ENCODE results near the gene P2RY8. TPM values are rescaled to one million over a fixed set of nuclear protein-coding genes. Genes with fewer than 3 reads are reported as not detected.

Gene P2RY8
- total and polyA plus RNA-seq, 2 donors (not counting 1 experiment from before 2014, with no cell fraction given): 72.3 to 142 TPM

- peak overlapping the region; percentile 96 for H3K27ac Mint-ChIP-seq
- no peaks in the 10 kb centered on the region for H3K27me3 Mint-ChIP-seq
- Histone ChIP-seq H3K9me3 (ENCODE audit: control extremely low read depth in 1 of 3, control insufficient read depth in 2 of 3, insufficient read depth in 1 of 3, low read length in 2 of 3) (peaks cover 0 to 8% (median 0%) of the 10 kb centered on the region in 3 donors), H3K4me1 (ENCODE audit: control insufficient read depth in 2 of 2, insufficient read depth in 2 of 2, low read length in 2 of 2) (peaks cover 20 to 56% of the 10 kb centered on the region in 2 donors), H2AFZ (ENCODE audit: insufficient read depth, low read depth, low read length, poor library complexity, severe bottlenecking) (peak overlapping the region; percentile 76), H3K36me3 (replicated peaks in 1 of 2; ENCODE audit: control extremely low read depth in 1 of 2, control insufficient read depth in 1 of 2, extremely low read depth in 1 of 2, insufficient read depth in 2 of 2, low read length in 1 of 2) (no peaks in the 10 kb centered on the region), H3K79me2 (ENCODE audit: control insufficient read depth, insufficient read depth, low read length) (peaks cover 76% of the 10 kb centered on the region), H3K27ac (ENCODE audit: low read length in 2 of 2) (peak overlapping the region; percentile 91 to 96), H3K27me3 (replicated peaks in 1 of 4; ENCODE audit: control extremely low read depth in 1 of 4, control insufficient read depth in 3 of 4, insufficient read depth in 4 of 4, low read length in 3 of 4) (no peaks in the 10 kb centered on the region), H4K20me1 (ENCODE audit: control insufficient read depth, insufficient read depth, low read length, poor library complexity, severe bottlenecking) (peaks cover 27% of the 10 kb centered on the region), H3K4me3 (ENCODE audit: control extremely low read depth in 1 of 5, extremely low read depth in 1 of 5, insufficient read depth in 1 of 5, low read depth in 2 of 5, low read length in 4 of 5) (peak overlapping the region in 4 of 5 experiments; percentile 62 to 81 (median 74)), H3K4me2 (replicated peaks; ENCODE audit: low read depth, low read length, poor library complexity, severe bottlenecking) (peak overlapping the region; percentile 82), H3K9ac (ENCODE audit: low read length) (peak overlapping the region; percentile 68)
- under 1% methylated on average over 23 of the region's 34 CpGs for WGBS (ENCODE audit: insufficient coverage)
- peaks cover 35% of the 10 kb centered on the region for H3K4me1 Mint-ChIP-seq
- ChIA-PET POLR2A (no interaction called here), CTCF (no interaction called here)
- DNase-seq (peak; percentile 92), ATAC-seq (ENCODE audit: low read depth) (peak; percentile 22)
- H3K4me3 Mint-ChIP-seq: peak overlapping the region; percentile 93
- no peaks in the 10 kb centered on the region for H3K9me3 Mint-ChIP-seq (ENCODE audit: insufficient read depth)
- no peak for TF ChIP-seq EZH2 (IDR thresholded peaks at IDR 0.05; ENCODE audit: borderline replicate concordance, insufficient read depth, low read depth, low read length, poor library complexity, severe bottlenecking)
- TF ChIP-seq, protein P1, sequence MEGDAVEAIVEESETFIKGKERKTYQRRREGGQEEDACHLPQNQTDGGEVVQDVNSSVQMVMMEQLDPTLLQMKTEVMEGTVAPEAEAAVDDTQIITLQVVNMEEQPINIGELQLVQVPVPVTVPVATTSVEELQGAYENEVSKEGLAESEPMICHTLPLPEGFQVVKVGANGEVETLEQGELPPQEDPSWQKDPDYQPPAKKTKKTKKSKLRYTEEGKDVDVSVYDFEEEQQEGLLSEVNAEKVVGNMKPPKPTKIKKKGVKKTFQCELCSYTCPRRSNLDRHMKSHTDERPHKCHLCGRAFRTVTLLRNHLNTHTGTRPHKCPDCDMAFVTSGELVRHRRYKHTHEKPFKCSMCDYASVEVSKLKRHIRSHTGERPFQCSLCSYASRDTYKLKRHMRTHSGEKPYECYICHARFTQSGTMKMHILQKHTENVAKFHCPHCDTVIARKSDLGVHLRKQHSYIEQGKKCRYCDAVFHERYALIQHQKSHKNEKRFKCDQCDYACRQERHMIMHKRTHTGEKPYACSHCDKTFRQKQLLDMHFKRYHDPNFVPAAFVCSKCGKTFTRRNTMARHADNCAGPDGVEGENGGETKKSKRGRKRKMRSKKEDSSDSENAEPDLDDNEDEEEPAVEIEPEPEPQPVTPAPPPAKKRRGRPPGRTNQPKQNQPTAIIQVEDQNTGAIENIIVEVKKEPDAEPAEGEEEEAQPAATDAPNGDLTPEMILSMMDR (IDR thresholded peaks at IDR 0.05): no peak
- intact Hi-C loops (cut with micrococcal nuclease): loop anchor here (1.0 to 2.0 kb wide), 6 partner anchors 28 to 1156 kb away; partner anchors contain the start of genes AKAP17A and SLC25A6
These were observed 83.6 kb downstream of the P2RY8 start for GRCh38 chrX:1453395-1453783.

DNA sequence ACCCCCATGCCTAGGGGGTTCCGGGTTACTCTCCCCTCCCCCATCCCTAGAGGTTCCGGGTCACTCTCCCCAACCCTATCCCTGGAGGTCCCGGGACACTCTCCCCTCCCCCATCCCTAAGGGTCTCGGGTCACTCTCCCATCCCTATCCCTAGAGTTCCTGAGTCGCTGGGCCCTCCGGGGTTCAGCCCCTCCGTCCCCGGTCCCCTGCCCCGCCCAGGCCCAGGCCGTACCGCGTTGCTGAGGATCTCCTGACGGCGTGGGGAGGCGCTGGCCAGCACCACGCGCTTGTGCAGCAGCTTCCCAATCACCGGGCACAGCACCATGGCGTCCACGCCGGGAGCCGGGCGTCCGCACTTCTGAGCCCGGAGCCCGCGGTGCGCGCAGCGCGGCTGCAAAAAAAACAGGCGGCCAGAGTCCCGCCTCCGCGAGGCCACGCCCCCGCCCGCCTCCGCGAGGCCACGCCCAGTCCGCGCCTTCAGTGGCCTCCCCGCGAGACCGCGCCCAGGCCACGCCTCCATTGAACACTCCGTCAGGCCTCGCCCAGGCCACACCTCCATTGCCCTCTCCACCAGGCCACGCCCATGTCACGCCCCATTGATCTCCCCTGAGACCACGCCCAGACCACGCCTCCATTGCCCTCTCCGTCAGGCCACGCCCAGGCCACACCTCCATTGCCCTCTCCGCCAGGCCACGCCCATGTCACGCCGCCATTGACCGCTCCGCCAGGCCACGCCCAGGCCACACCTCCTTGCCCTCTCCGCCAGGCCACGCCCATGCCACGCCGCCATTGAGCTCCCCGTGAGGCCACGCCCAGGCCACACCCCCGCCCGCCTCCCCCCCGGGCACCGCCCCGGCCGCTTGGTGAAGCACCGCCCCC, 84.2 kb downstream of the P2RY8 start, which contains the start of gene ASMTL:
Gene ASMTL (minus strand): TSS at position 394 of the 879 bp plus-strand sequence. CDS start 69 bp downstream, at position 325.
- ChIA-PET POLR2A (no interaction called here), CTCF (no interaction called here)
- no peaks in the 10 kb centered on the region for H3K9me3 Mint-ChIP-seq (ENCODE audit: insufficient read depth)
- Histone ChIP-seq H4K20me1 (ENCODE audit: control insufficient read depth, insufficient read depth, low read length, poor library complexity, severe bottlenecking) (peaks cover 27% of the 10 kb centered on the region), H3K4me2 (replicated peaks; ENCODE audit: low read depth, low read length, poor library complexity, severe bottlenecking) (peak within 1 kb of the TSS; percentile 100), H3K9me3 (ENCODE audit: control extremely low read depth in 1 of 3, control insufficient read depth in 2 of 3, insufficient read depth in 1 of 3, low read length in 2 of 3) (peaks cover 0 to 14% (median 0%) of the 10 kb centered on the region in 3 donors), H3K27me3 (replicated peaks in 1 of 4; ENCODE audit: control extremely low read depth in 1 of 4, control insufficient read depth in 3 of 4, insufficient read depth in 4 of 4, low read length in 3 of 4) (no peaks in the 10 kb centered on the region), H3K9ac (ENCODE audit: low read length) (peak within 1 kb of the TSS; percentile 96), H3K4me1 (ENCODE audit: control insufficient read depth in 2 of 2, insufficient read depth in 2 of 2, low read length in 2 of 2) (peaks cover 20 to 56% of the 10 kb centered on the region in 2 donors), H3K36me3 (replicated peaks in 1 of 2; ENCODE audit: control extremely low read depth in 1 of 2, control insufficient read depth in 1 of 2, extremely low read depth in 1 of 2, insufficient read depth in 2 of 2, low read length in 1 of 2) (no peaks in the 10 kb centered on the region), H2AFZ (ENCODE audit: insufficient read depth, low read depth, low read length, poor library complexity, severe bottlenecking) (peak within 1 kb of the TSS; percentile 78), H3K79me2 (ENCODE audit: control insufficient read depth, insufficient read depth, low read length) (peaks cover 82% of the 10 kb centered on the region), H3K4me3 (ENCODE audit: control extremely low read depth in 1 of 5, extremely low read depth in 1 of 5, insufficient read depth in 1 of 5, low read depth in 2 of 5, low read length in 4 of 5) (peak within 1 kb of the TSS; percentile 50 to 97 (median 92)), H3K27ac (ENCODE audit: low read length in 2 of 2) (peak within 1 kb of the TSS; percentile 91 to 96)
- ATAC-seq (ENCODE audit: low read depth) (peak; percentile 79), DNase-seq (peak; percentile 100)
- under 1% methylated on average over 72 of the region's 76 CpGs for WGBS (ENCODE audit: insufficient coverage)
- H3K4me3 Mint-ChIP-seq: peak within 1 kb of the TSS; percentile 93
- intact Hi-C loops (cut with micrococcal nuclease): loop anchor here (1.0 to 2.0 kb wide), 6 partner anchors 29 to 1157 kb away; partner anchors contain the start of genes AKAP17A and SLC25A6
- peaks cover 35% of the 10 kb centered on the region for H3K4me1 Mint-ChIP-seq
- TF ChIP-seq EZH2 (IDR thresholded peaks at IDR 0.05; ENCODE audit: borderline replicate concordance, insufficient read depth, low read depth, low read length, poor library complexity, severe bottlenecking): no peak
- TF ChIP-seq, protein P1 (IDR thresholded peaks at IDR 0.05): no peak
- H3K27ac Mint-ChIP-seq: peak within 1 kb of the TSS; percentile 96
- H3K27me3 Mint-ChIP-seq: no peaks in the 10 kb centered on the region

Data from B cell (primary cell).